OCI-LY1 (cell line): ENCODE results near the gene EGFL7.

Experiments used
- CTCF ChIP-seq: fragments of 200-600 bp; sonication (generic), shearing (Covaris generic); IDR thresholded peaks from 2 replicates; pipeline ENCODE4 v1.5.1; 2017; ENCODE audit warnings: mild to moderate bottlenecking, antibody characterized with exemption, low read length, moderate library complexity, mixed read lengths
- EZH2 ChIP-seq: fragments of 200-600 bp; sonication (generic), shearing (Covaris generic); IDR thresholded peaks from 2 replicates; pipeline ENCODE4 v1.8.0; 2017; ENCODE audit warnings: borderline replicate concordance, mixed run types, mild to moderate bottlenecking, antibody characterized with exemption, low read length, moderate library complexity, mixed read lengths

- no peak for TF ChIP-seq CTCF
- TF ChIP-seq EZH2, result no peak
These were observed 35.7 kb upstream of the EGFL7 start for GRCh38 chr9:136626740-136627642.
